Endodermal cell (in vitro differentiated cells): ENCODE results near the gene TMBIM6. TPM values are rescaled to one million over a fixed set of nuclear protein-coding genes. Genes with fewer than 3 reads are reported as not detected.

Experiments
- DNase-seq: peaks from one replicate; pipeline ENCODE4 v3.0.0-alpha.2; 2017
- H3K27ac ChIP-seq: 2 replicates; pipeline ENCODE4 v1.5.1; 2013; ENCODE audit warnings: mild to moderate bottlenecking, low read depth, low read length, moderate library complexity
- H3K27me3 ChIP-seq: 2 replicates; pipeline ENCODE4 v1.6.1; 2013; ENCODE audit warnings: mild to moderate bottlenecking, low read length, moderate library complexity; ENCODE audit not compliant: insufficient read depth, control insufficient read depth, poor library complexity, severe bottlenecking
- H3K36me3 ChIP-seq: 2 replicates; pipeline ENCODE4 v1.7.0; 2013; ENCODE audit warnings: mild to moderate bottlenecking, low read length, moderate library complexity; ENCODE audit not compliant: control insufficient read depth, insufficient read depth
- H3K4me1 ChIP-seq: one replicate; pipeline ENCODE4 v1.7.0; 2013; ENCODE audit warnings: low read length; ENCODE audit not compliant: control insufficient read depth, insufficient read depth
- H3K4me3 ChIP-seq: 2 replicates; pipeline ENCODE4 v1.5.1; 2013; ENCODE audit warnings: mild to moderate bottlenecking, low read length, moderate library complexity
- H3K9ac ChIP-seq: 2 replicates; pipeline ENCODE4 v1.6.1; 2013; ENCODE audit warnings: mild to moderate bottlenecking, low read length, moderate library complexity; ENCODE audit not compliant: poor library complexity, severe bottlenecking; ENCODE audit errors: extremely low read depth
- H3K9me3 ChIP-seq: 2 replicates; pipeline ENCODE4 v1.6.1; 2013; ENCODE audit warnings: mild to moderate bottlenecking, low read length, moderate library complexity; ENCODE audit not compliant: control insufficient read depth
- H3K27ac Mint-ChIP-seq: 2 replicates; pipeline ENCODE4 v1.8.0; 2020; ENCODE audit warnings: mixed read lengths
- H3K27me3 Mint-ChIP-seq: 2 replicates; pipeline ENCODE4 v1.8.0; 2021; ENCODE audit warnings: mild to moderate bottlenecking, mixed read lengths; ENCODE audit not compliant: insufficient read depth
- H3K36me3 Mint-ChIP-seq: 2 replicates; pipeline ENCODE4 v1.8.0; 2020; ENCODE audit warnings: low read depth, mixed read lengths
- H3K4me1 Mint-ChIP-seq: 2 replicates; pipeline ENCODE4 v1.8.0; 2020; ENCODE audit warnings: mixed read lengths
- H3K4me3 Mint-ChIP-seq: 2 replicates; pipeline ENCODE4 v1.8.0; 2020; ENCODE audit warnings: mild to moderate bottlenecking, moderate library complexity, mixed read lengths
- H3K9me3 Mint-ChIP-seq: 2 replicates; pipeline ENCODE4 v1.8.0; 2020; ENCODE audit warnings: mild to moderate bottlenecking, mixed read lengths
- WGBS, 2 experiments: methylation state at CpG; one replicate each; pipeline versions ENCODE4 v1.1.5 to v1.1.7; 2013; ENCODE audit warnings: missing lambda C conversion rate in 2 of 2, mixed read lengths in 1 of 2; ENCODE audit not compliant: insufficient coverage in 1 of 2, insufficient read length in 1 of 2; 5-methylcytosine and 5-hydroxymethylcytosine counted together
- total RNA-seq, 2 donors: library from RNA; stranded (reverse); fragmentation: NEBNext Ultra II Directional in 1 of 2; extraction: Animal tissue kit (Norgen Biotek cat#: 25700) in 1 of 2; gene quantifications; 2 replicates in 1 of 2; 3 replicates in 1 of 2; pipeline ENCODE4 v1.2.1, GENCODE V29; 2021
- TF ChIP-seq, protein P1 (sequence below): fragments of 200-600 bp; sonication (generic); conservative IDR thresholded peaks from 2 replicates; pipeline ENCODE4 v1.5.0; 2021; ENCODE audit warnings: antibody characterized with exemption, mild to moderate bottlenecking

Gene TMBIM6
- total RNA-seq, 2 donors from 2014 or later: 426 to 455 TPM

DNA sequence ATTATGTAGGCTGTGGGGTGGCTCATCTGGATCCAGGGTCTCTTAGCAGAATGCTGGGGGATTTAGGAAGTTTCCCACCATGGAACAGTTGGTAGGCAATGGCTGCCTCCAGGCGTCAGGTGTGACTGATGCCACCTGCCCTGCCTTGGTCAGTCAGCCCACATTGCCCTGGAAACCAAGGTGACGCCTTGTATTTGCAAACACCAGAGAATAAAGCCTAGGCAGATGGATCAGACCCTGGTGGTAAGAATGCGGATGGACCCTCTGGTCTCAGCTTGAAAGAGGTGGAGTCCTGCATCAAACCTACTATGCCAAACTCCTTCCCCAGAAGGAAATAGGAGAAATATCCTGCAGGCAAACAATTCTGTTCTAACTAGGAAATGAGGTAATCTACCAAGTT is 48.6 kb downstream of the TMBIM6 start:
- Histone ChIP-seq H3K4me3 (no peak overlapping the region), H3K27ac (peak overlapping the region; percentile 18), H3K9me3 (peaks cover 6% of the 10 kb centered on the region), H3K36me3 (no peaks in the 10 kb centered on the region), H3K4me1 (no peaks in the 10 kb centered on the region), H3K27me3 (no peaks in the 10 kb centered on the region), H3K9ac (no peak overlapping the region)
- Mint-ChIP-seq H3K9me3 (peaks cover 7% of the 10 kb centered on the region), H3K4me1 (no peaks in the 10 kb centered on the region), H3K27ac (peak overlapping the region; percentile 52), H3K27me3 (no peaks in the 10 kb centered on the region), H3K36me3 (peaks cover 10% of the 10 kb centered on the region), H3K4me3 (no peak overlapping the region)
- 89 to 97% methylated on average over 3 of the region's 3 CpGs for WGBS, 2 experiments
- peak; percentile 91 for DNase-seq
- TF ChIP-seq, protein P1, sequence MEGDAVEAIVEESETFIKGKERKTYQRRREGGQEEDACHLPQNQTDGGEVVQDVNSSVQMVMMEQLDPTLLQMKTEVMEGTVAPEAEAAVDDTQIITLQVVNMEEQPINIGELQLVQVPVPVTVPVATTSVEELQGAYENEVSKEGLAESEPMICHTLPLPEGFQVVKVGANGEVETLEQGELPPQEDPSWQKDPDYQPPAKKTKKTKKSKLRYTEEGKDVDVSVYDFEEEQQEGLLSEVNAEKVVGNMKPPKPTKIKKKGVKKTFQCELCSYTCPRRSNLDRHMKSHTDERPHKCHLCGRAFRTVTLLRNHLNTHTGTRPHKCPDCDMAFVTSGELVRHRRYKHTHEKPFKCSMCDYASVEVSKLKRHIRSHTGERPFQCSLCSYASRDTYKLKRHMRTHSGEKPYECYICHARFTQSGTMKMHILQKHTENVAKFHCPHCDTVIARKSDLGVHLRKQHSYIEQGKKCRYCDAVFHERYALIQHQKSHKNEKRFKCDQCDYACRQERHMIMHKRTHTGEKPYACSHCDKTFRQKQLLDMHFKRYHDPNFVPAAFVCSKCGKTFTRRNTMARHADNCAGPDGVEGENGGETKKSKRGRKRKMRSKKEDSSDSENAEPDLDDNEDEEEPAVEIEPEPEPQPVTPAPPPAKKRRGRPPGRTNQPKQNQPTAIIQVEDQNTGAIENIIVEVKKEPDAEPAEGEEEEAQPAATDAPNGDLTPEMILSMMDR: peak; percentile 77

DNA sequence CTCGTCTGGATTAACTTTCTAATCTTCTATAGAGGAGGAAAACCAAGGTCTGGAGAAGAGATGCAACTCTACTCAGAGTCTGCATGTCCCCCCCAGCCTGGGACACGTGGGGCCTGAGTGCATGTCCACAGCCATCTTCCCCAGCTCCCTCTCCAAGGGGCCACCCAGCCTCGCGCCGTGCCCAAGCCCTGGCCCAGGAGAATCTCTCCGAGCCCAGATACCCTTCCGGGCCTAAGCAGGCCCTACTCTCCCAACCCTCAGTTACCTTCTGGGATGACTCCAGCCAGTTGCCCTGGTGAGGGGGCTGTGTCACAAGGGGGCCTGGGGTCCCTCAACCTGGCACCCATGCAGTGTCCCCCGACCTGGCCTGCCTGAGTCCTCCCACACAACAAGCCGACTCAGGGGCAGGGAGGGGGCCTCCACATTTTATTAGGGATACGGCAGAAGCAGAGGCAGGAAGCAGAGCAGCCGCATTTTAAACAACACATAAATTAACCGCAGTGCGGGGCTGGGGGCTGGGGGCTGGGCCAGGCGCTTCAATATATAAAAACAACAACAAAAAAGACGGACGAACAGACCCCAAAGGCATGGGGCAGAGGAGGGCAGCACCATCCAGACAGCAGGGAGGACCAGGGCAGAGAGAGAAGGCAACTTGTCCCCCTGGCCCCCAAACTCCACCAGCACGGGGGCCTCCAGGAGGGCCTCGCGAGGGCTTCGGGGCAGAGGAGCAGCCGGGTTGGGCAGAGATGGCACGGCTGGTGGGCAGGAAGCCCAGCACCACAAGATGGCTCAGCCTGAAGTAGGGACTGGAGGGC is 49.6 kb downstream of the TMBIM6 start:
- 78 to 94% methylated on average over 5 to 22 of the region's 22 CpGs for WGBS, 2 experiments
- peak overlapping the region; percentile 30 for H3K27ac Mint-ChIP-seq
- H3K4me3 Mint-ChIP-seq: no peak overlapping the region
- no peaks in the 10 kb centered on the region for H3K27me3 ChIP-seq
- H3K9me3 ChIP-seq: peaks cover 6% of the 10 kb centered on the region
- no peaks in the 10 kb centered on the region for H3K36me3 ChIP-seq
- H3K9me3 Mint-ChIP-seq: peaks cover 7% of the 10 kb centered on the region
- H3K9ac ChIP-seq: no peak overlapping the region
- H3K27ac ChIP-seq: no peak overlapping the region
- TF ChIP-seq, protein P1: no peak
- peaks cover 10% of the 10 kb centered on the region for H3K36me3 Mint-ChIP-seq
- H3K4me1 ChIP-seq: no peaks in the 10 kb centered on the region
- H3K4me3 ChIP-seq: no peak overlapping the region
- no peaks in the 10 kb centered on the region for H3K27me3 Mint-ChIP-seq
- no peak for DNase-seq
- H3K4me1 Mint-ChIP-seq: no peaks in the 10 kb centered on the region

DNA sequence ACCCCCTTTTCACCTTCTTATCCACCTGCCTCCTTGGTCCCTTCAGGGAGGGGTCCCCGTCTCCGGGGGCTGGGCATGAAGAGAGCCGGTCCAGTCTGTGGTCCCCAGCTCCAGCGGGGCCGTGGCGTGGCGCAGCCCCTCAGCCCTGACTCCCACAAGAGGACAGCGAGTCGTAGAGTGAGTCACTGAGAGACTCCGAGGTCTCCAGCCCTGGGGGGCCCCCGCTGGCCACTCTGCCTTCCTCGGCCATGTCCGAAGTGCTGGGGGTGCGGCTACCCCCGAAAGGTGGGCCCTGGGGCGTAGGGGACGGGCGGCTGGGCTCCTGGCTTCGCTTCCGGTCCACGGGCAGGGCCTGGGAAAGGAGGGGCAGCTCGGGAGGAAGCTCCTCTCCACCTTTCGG is 50.3 kb downstream of the TMBIM6 start:
- no peaks in the 10 kb centered on the region for H3K27me3 ChIP-seq
- WGBS, 2 experiments: 95 to 98% methylated on average over 18 to 23 of the region's 23 CpGs
- TF ChIP-seq, protein P1: no peak
- no peaks in the 10 kb centered on the region for H3K4me1 Mint-ChIP-seq
- H3K9me3 ChIP-seq: peaks cover 6% of the 10 kb centered on the region
- no peak overlapping the region for H3K4me3 Mint-ChIP-seq
- peaks cover 7% of the 10 kb centered on the region for H3K9me3 Mint-ChIP-seq
- H3K27ac Mint-ChIP-seq: no peak overlapping the region
- DNase-seq: no peak
- no peak overlapping the region for H3K9ac ChIP-seq
- H3K4me3 ChIP-seq: no peak overlapping the region
- H3K4me1 ChIP-seq: no peaks in the 10 kb centered on the region
- H3K27me3 Mint-ChIP-seq: no peaks in the 10 kb centered on the region
- no peaks in the 10 kb centered on the region for H3K36me3 ChIP-seq
- peaks cover 10% of the 10 kb centered on the region for H3K36me3 Mint-ChIP-seq
- H3K27ac ChIP-seq: no peak overlapping the region
